ENCODE measurements around the gene STK17A. TPM values are rescaled to one million over a fixed set of nuclear protein-coding genes. Genes with fewer than 3 reads are reported as not detected.

The STK17A gene
- total and polyA plus RNA-seq, 2 of the 8 experiments (the other 6 are each of a cell fraction or from before 2014, with no cell fraction given), result 2.2 to 12.2 TPM

- H3K4me3 ChIP-seq (ENCODE audit: extremely low read depth in 1 of 4, insufficient read depth in 2 of 4, low read depth in 3 of 4, low read length in 4 of 4), result no peak overlapping the region
- H3K14ac ChIP-seq (ENCODE audit: insufficient read length), result no peak overlapping the region
- DNase-seq (ENCODE audit: low read depth in 1 of 2, low spot score in 2 of 2), result no peak
- peaks cover 0 to 9% of the 10 kb centered on the region in 2 experiments; a peak in 1 of 4 replicates for H3K79me2 ChIP-seq (ENCODE audit: control insufficient read depth in 1 of 2, insufficient read depth in 2 of 2, low read length in 2 of 2)
- no peak overlapping the region for H2BK20ac ChIP-seq (ENCODE audit: low read length)
- CTCF ChIA-PET (ENCODE audit: partially characterized antibody), result interaction anchor here (0.7 to 1.6 kb wide), 4 partner anchors 11 to 101 kb away, joined by 3 to 10 read pairs (median 3); partner anchors contain the start of gene STK17A
- POLR2A ChIA-PET (ENCODE audit: partially characterized antibody), result interaction anchor here (0.6 to 1.3 kb wide), 2 partner anchors 34 to 63 kb away, joined by 3 to 5 read pairs; partner anchors contain the start of gene STK17A
- no peak overlapping the region for H2AFZ ChIP-seq (ENCODE audit: low read length)
- peaks cover 8% of the 10 kb centered on the region for H3K79me1 ChIP-seq (ENCODE audit: low read depth, low read length)
- no peak overlapping the region for H2BK15ac ChIP-seq (ENCODE audit: low read length)
- H3K9me3 ChIP-seq (ENCODE audit: insufficient read depth in 2 of 2, low read depth in 1 of 2, low read length in 1 of 2), result no peaks in the 10 kb centered on the region
- no peak overlapping the region for H2BK12ac ChIP-seq (ENCODE audit: low read depth, low read length)
- H3K23me2 ChIP-seq (ENCODE audit: low read depth, low read length), result no peaks in the 10 kb centered on the region; the same call in 1 of the 2 replicates
- no peak overlapping the region for H3K27ac ChIP-seq (ENCODE audit: low read depth, low read length)
- H3K36me3 ChIP-seq (ENCODE audit: control insufficient read depth in 2 of 4, insufficient read depth in 4 of 4, low read length in 3 of 4), result peaks cover 0 to 48% (median 10%) of the 10 kb centered on the region in 4 experiments; a peak in 6 of 8 replicates
- H3K18ac ChIP-seq (ENCODE audit: extremely low read depth, low read length), result no peak overlapping the region
- FAIRE-seq, result no peak
- H4K8ac ChIP-seq (ENCODE audit: extremely low read depth, insufficient read depth, low read length), result no peak overlapping the region
- no peaks in the 10 kb centered on the region for H4K20me1 ChIP-seq (replicated peaks in 1 of 2; ENCODE audit: control insufficient read depth in 1 of 2, insufficient read depth in 2 of 2, low read length in 2 of 2)
- H2BK120ac ChIP-seq (replicated peaks; ENCODE audit: low read depth, low read length), result no peak overlapping the region
- H2BK5ac ChIP-seq (ENCODE audit: low read depth, low read length), result peak overlapping the region; percentile 97
- WGBS, 2 experiments (ENCODE audit: extremely low coverage in 1 of 2, insufficient coverage in 1 of 2, insufficient read length in 1 of 2, insufficient replicate concordance in 2 of 2, low coverage in 1 of 2, low lambda C conversion rate in 2 of 2, missing lambda C conversion rate in 1 of 2), result 97% methylated on average over 3 of the region's 3 CpGs; no CpG with 5 or more reads in 1 of the 2 experiments
- no peak overlapping the region for H3K23ac ChIP-seq (ENCODE audit: insufficient read length)
- no peak overlapping the region for H3K4ac ChIP-seq (replicated peaks; ENCODE audit: insufficient read length, low read depth, low read length)
- H3K56ac ChIP-seq (replicated peaks; ENCODE audit: insufficient read length, low read depth, low read length), result no peak overlapping the region
- peaks cover 11 to 20% (median 16%) of the 10 kb centered on the region in 4 experiments for H3K4me1 ChIP-seq (replicated peaks in 1 of 4; ENCODE audit: control insufficient read depth in 3 of 4, insufficient read depth in 4 of 4, low read length in 3 of 4)
- H3K27me3 ChIP-seq (replicated peaks in 1 of 4; ENCODE audit: control insufficient read depth in 3 of 4, extremely low read depth in 1 of 4, insufficient read depth in 3 of 4, low read length in 3 of 4), result no peaks in the 10 kb centered on the region
- H4K91ac ChIP-seq (replicated peaks; ENCODE audit: insufficient read length, low read length), result no peak overlapping the region
- no peak overlapping the region for H3K9ac ChIP-seq (replicated peaks in 1 of 4; ENCODE audit: extremely low read depth in 1 of 4, low read depth in 3 of 4, low read length in 3 of 4)
- no peak overlapping the region; a peak in 1 of 4 replicates for H3K4me2 ChIP-seq (ENCODE audit: insufficient read depth in 1 of 2, low read depth in 2 of 2, low read length in 2 of 2)
- H2AK5ac ChIP-seq (ENCODE audit: low read depth, low read length), result 0 out of 2 replicates have a peak overlapping the region, but pooled peaks have one; percentile 55
- no peak overlapping the region for H4K5ac ChIP-seq (ENCODE audit: insufficient read length, low read depth, low read length)
- TF ChIP-seq SIN3A (conservative IDR thresholded peaks at IDR 0.05 in 1 of 2, IDR thresholded peaks at IDR 0.05 in 1 of 2; ENCODE audit: low read depth in 1 of 2, low read length in 2 of 2) (no peak), HDAC2 (IDR thresholded peaks at IDR 0.05; ENCODE audit: borderline replicate concordance in 1 of 2, low read depth in 2 of 2, low read length in 2 of 2) (no peak), BCL11A (IDR thresholded peaks at IDR 0.05; ENCODE audit: low read depth in 2 of 2, low read length in 2 of 2) (no peak), BACH1 (IDR thresholded peaks at IDR 0.05; ENCODE audit: low read length) (no peak), ZNF274 (IDR thresholded peaks at IDR 0.05; ENCODE audit: borderline replicate concordance, extremely low read depth, low read length) (no peak), KDM5A (IDR thresholded peaks at IDR 0.05; ENCODE audit: low read length) (no peak), POU5F1 (IDR thresholded peaks at IDR 0.05; ENCODE audit: low read depth, low read length) (no peak), NANOG (IDR thresholded peaks at IDR 0.05; ENCODE audit: insufficient read depth, low read depth, low read length, poor library complexity, severe bottlenecking) (no peak), POLR2A (IDR thresholded peaks at IDR 0.05; ENCODE audit: control extremely low read depth in 1 of 2, low read depth in 2 of 2, low read length in 2 of 2) (no peak), TAF7 (optimal IDR thresholded peaks at IDR 0.05; ENCODE audit: borderline replicate concordance, low read depth, low read length) (no peak)
- TF ChIP-seq, protein P1, sequence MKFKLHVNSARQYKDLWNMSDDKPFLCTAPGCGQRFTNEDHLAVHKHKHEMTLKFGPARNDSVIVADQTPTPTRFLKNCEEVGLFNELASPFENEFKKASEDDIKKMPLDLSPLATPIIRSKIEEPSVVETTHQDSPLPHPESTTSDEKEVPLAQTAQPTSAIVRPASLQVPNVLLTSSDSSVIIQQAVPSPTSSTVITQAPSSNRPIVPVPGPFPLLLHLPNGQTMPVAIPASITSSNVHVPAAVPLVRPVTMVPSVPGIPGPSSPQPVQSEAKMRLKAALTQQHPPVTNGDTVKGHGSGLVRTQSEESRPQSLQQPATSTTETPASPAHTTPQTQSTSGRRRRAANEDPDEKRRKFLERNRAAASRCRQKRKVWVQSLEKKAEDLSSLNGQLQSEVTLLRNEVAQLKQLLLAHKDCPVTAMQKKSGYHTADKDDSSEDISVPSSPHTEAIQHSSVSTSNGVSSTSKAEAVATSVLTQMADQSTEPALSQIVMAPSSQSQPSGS (IDR thresholded peaks at IDR 0.05; ENCODE audit: low read length), result no peak
Observed at GRCh38 chr7:43645699-43646226, 62.9 kb downstream of the STK17A start.
